SK-N-SH (cell line): ENCODE measurements around the gene GCM1. TPM values are rescaled to one million over a fixed set of nuclear protein-coding genes. Genes with fewer than 3 reads are reported as not detected.

Source experiments
- CTCF ChIA-PET: fragments of 300-600, 350-600 bp; formaldehyde crosslinking; extraction: SDS; loops from one replicate; lab custom pipeline; 2021; lab: Yijun Ruan, JAX
- POLR2A ChIA-PET: fragments of 350-600 bp; sonication (Branson Sonifier 250); formaldehyde crosslinking; extraction: SDS; loops from one replicate; lab custom pipeline; 2020; ENCODE audit warnings: antibody characterized with exemption, inconsistent platforms; lab: Yijun Ruan, JAX
- DNase-seq: peaks from one replicate; pipeline ENCODE4 v3.0.0; 2012
- H2AFZ ChIP-seq: fragments of 200-600 bp; sonication (generic); 2 replicates; pipeline ENCODE4 v1.8.1; 2016; ENCODE audit warnings: antibody characterized with exemption, mild to moderate bottlenecking, low read depth
- H3F3A ChIP-seq: fragments of 200-600 bp; sonication (generic); replicated peaks from 2 replicates; pipeline ENCODE3; 2016; ENCODE audit warnings: antibody characterized with exemption, mild to moderate bottlenecking; ENCODE audit not compliant: insufficient read depth
- H3K27ac ChIP-seq, 2 experiments: fragments of 200-500 bp in 1 of 2; fragments of 200-600 bp in 1 of 2; sonication (Bioruptor generic) in 1 of 2; sonication (generic), shearing (Covaris generic) in 1 of 2; 2 replicates each; pipeline versions ENCODE4 v1.5.1 to v1.6.1; 2014 to 2016; ENCODE audit warnings: low read depth in 2 of 2, inconsistent platforms in 1 of 2, low read length in 1 of 2, mild to moderate bottlenecking in 1 of 2, mixed read lengths in 1 of 2
- H3K27me3 ChIP-seq: fragments of 200-600 bp; sonication (generic), shearing (Covaris generic); 2 replicates; pipeline ENCODE4 v1.6.1; 2016; ENCODE audit warnings: mixed run types; ENCODE audit not compliant: insufficient read depth
- H3K36me3 ChIP-seq, 2 experiments: fragments of 200-500 bp in 1 of 2; fragments of 200-600 bp in 1 of 2; sonication (Bioruptor generic) in 1 of 2; sonication (generic) in 1 of 2; replicated peaks in 1 of 2; 2 replicates each; pipeline versions ENCODE3 to v1.5.1; 2014 to 2016; ENCODE audit warnings: low read length in 1 of 2, mild to moderate bottlenecking in 1 of 2; ENCODE audit not compliant: insufficient read depth in 2 of 2, control insufficient read depth in 1 of 2
- H3K4me1 ChIP-seq, 2 experiments: fragments of 200-500 bp in 1 of 2; fragments of 200-600 bp in 1 of 2; sonication (Bioruptor generic) in 1 of 2; sonication (generic), shearing (Covaris generic) in 1 of 2; 2 replicates each; pipeline versions ENCODE4 v1.5.1 to v1.6.1; 2014 to 2016; ENCODE audit warnings: low read depth in 1 of 2, low read length in 1 of 2, mixed run types in 1 of 2; ENCODE audit not compliant: insufficient read depth in 2 of 2, control insufficient read depth in 1 of 2
- H3K4me2 ChIP-seq: fragments of 200-600 bp; sonication (generic), shearing (Covaris generic); 2 replicates; pipeline ENCODE4 v1.6.1; 2017; ENCODE audit warnings: mixed run types
- H3K4me3 ChIP-seq, 2 experiments: fragments of 200-500 bp in 1 of 2; fragments of 200-600 bp in 1 of 2; sonication (Bioruptor generic) in 1 of 2; sonication (generic), shearing (Covaris generic) in 1 of 2; 2 replicates each; pipeline versions ENCODE4 v1.5.1 to v1.8.1; 2014 to 2016; ENCODE audit warnings: low read depth in 2 of 2, inconsistent platforms in 1 of 2, low read length in 1 of 2, mild to moderate bottlenecking in 1 of 2, mixed read lengths in 1 of 2, moderate library complexity in 1 of 2
- H3K79me2 ChIP-seq: fragments of 200-600 bp; sonication (generic); 2 replicates; pipeline ENCODE4 v1.8.1; 2017; ENCODE audit warnings: mild to moderate bottlenecking; ENCODE audit not compliant: insufficient read depth
- H3K9ac ChIP-seq: fragments of 200-600 bp; sonication (generic); 2 replicates; pipeline ENCODE4 v1.6.1; 2017; ENCODE audit warnings: mixed run types
- H3K9me2 ChIP-seq: fragments of 200-600 bp; sonication (generic); 2 replicates; pipeline ENCODE4 v1.6.1; 2017; ENCODE audit warnings: mixed run types
- H3K9me3 ChIP-seq: fragments of 200-600 bp; sonication (generic); 2 replicates; pipeline ENCODE4 v1.6.1; 2017; ENCODE audit warnings: mixed run types, mild to moderate bottlenecking, moderate library complexity
- H4K20me1 ChIP-seq: fragments of 200-600 bp; sonication (generic); 2 replicates; pipeline ENCODE4 v1.6.1; 2017; ENCODE audit warnings: mild to moderate bottlenecking, mixed run types; ENCODE audit not compliant: insufficient read depth
- EP300 ChIP-seq, 2 experiments: IDR thresholded peaks; 2 replicates each; pipeline versions ENCODE4 v1.4.0 to v1.6.1; 2012; ENCODE audit warnings: borderline replicate concordance in 1 of 2, low read depth in 1 of 2, low read length in 1 of 2
- EZH2phosphoT487 ChIP-seq: fragments of 200-600 bp; sonication (generic); IDR thresholded peaks from 2 replicates; pipeline ENCODE4 v1.6.1; 2017; ENCODE audit warnings: low read depth, mixed run types, mild to moderate bottlenecking, antibody characterized with exemption, moderate library complexity, borderline replicate concordance
- FOXM1 ChIP-seq: IDR thresholded peaks from 2 replicates; pipeline ENCODE4 v1.4.0; 2012; ENCODE audit warnings: low read depth, mild to moderate bottlenecking
- MXI1 ChIP-seq: IDR thresholded peaks from 2 replicates; pipeline ENCODE4 v1.6.1; 2012; ENCODE audit warnings: mild to moderate bottlenecking, low read depth, low read length, improper control_type of control experiment
- NFIC ChIP-seq: IDR thresholded peaks from 2 replicates; pipeline ENCODE4 v1.4.0; 2012; ENCODE audit warnings: borderline replicate concordance
- RFX5 ChIP-seq: IDR thresholded peaks from 2 replicates; pipeline ENCODE4 v1.6.1; 2012; ENCODE audit warnings: mild to moderate bottlenecking, improper control_type of control experiment, low read length
- SIN3A ChIP-seq: IDR thresholded peaks from 2 replicates; pipeline ENCODE4 v1.6.1; 2012; ENCODE audit warnings: low read depth, mild to moderate bottlenecking, low read length, moderate library complexity, borderline replicate concordance
- YY1 ChIP-seq: IDR thresholded peaks from 2 replicates; pipeline ENCODE4 v1.4.0; 2012; ENCODE audit warnings: low read depth, mild to moderate bottlenecking
- WGBS: methylation state at CpG from one replicate; pipeline ENCODE4 v1.1.6; 2017; ENCODE audit warnings: low lambda C conversion rate; 5-methylcytosine and 5-hydroxymethylcytosine counted together
- polyA plus RNA-seq, 3 experiments: library from polyadenylated mRNA; depleted of rRNA; stranded (reverse); fragments of >200 nt; gene quantifications; 2 replicates each; pipeline ENCODE4 v1.2.3, GENCODE V29; 2012
- TF ChIP-seq, protein P1 (sequence below): fragments of 200-600 bp; sonication (generic); IDR thresholded peaks from 2 replicates; pipeline ENCODE4 v1.6.1; 2017; ENCODE audit warnings: antibody characterized with exemption, mild to moderate bottlenecking, moderate library complexity
- TF ChIP-seq, protein P2 (sequence below): IDR thresholded peaks from 2 replicates; pipeline ENCODE4 v1.4.0; 2012; ENCODE audit warnings: low read depth
- TF ChIP-seq, protein P3 (sequence below): IDR thresholded peaks from 2 replicates; pipeline ENCODE4 v1.4.0; 2012; ENCODE audit warnings: low read depth, borderline replicate concordance
- TF ChIP-seq, protein P4 (sequence below): fragments of 150-350 bp; IDR thresholded peaks from 2 replicates; pipeline ENCODE4 v1.6.1; 2017; ENCODE audit warnings: antibody characterized with exemption, low read length, low read depth, borderline replicate concordance
- TF ChIP-seq, protein P5 (sequence below): IDR thresholded peaks from 2 replicates; pipeline ENCODE4 v1.4.0; 2012; ENCODE audit warnings: low read depth, borderline replicate concordance

The GCM1 gene
- polyA plus RNA-seq, 1 of the 3 experiments (the other 2 are of a cell fraction): not detected

DNA sequence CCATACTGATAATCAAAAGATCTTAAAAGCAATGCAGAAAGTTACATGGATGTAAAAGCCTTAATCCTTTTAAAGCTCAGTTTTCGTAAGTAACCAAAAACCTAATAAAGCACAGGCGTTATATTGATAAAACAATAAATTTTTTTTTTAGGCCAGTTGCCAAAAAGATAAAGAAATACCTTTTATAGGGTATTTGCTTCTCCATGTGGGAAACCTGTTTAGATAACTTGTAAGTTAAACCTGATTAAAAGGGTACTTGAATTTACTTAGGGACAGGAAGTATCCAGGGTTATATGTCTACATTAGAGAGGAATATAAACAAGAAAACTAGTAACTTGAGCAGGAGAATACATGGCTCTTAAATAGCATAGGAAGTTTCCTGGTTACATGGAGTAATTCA, 62.3 kb downstream of the GCM1 start:
- no peaks in the 10 kb centered on the region for H3K9me2 ChIP-seq
- no peaks in the 10 kb centered on the region for H3F3A ChIP-seq
- no peak overlapping the region for H3K4me2 ChIP-seq
- H3K9ac ChIP-seq: no peak overlapping the region
- no peaks in the 10 kb centered on the region for H3K27me3 ChIP-seq
- no peak overlapping the region for H2AFZ ChIP-seq
- 50% methylated on average over 2 of the region's 2 CpGs for WGBS
- POLR2A ChIA-PET: no interaction called here
- H3K36me3 ChIP-seq: peaks cover 66 to 68% of the 10 kb centered on the region in 2 experiments
- H3K4me1 ChIP-seq: no peaks in the 10 kb centered on the region
- no peaks in the 10 kb centered on the region for H3K79me2 ChIP-seq
- CTCF ChIA-PET: no interaction called here
- no peak overlapping the region for H3K27ac ChIP-seq
- no peaks in the 10 kb centered on the region for H4K20me1 ChIP-seq
- TF ChIP-seq SIN3A (no peak), FOXM1 (no peak), EP300 (IDR thresholded peaks at IDR 0.05; ENCODE audit: borderline replicate concordance in 1 of 2, low read depth in 1 of 2, low read length in 1 of 2) (no peak), EZH2phosphoT487 (no peak), NFIC (no peak)
- TF ChIP-seq, protein P1, sequence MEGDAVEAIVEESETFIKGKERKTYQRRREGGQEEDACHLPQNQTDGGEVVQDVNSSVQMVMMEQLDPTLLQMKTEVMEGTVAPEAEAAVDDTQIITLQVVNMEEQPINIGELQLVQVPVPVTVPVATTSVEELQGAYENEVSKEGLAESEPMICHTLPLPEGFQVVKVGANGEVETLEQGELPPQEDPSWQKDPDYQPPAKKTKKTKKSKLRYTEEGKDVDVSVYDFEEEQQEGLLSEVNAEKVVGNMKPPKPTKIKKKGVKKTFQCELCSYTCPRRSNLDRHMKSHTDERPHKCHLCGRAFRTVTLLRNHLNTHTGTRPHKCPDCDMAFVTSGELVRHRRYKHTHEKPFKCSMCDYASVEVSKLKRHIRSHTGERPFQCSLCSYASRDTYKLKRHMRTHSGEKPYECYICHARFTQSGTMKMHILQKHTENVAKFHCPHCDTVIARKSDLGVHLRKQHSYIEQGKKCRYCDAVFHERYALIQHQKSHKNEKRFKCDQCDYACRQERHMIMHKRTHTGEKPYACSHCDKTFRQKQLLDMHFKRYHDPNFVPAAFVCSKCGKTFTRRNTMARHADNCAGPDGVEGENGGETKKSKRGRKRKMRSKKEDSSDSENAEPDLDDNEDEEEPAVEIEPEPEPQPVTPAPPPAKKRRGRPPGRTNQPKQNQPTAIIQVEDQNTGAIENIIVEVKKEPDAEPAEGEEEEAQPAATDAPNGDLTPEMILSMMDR: no peak
- TF ChIP-seq, protein P2, sequence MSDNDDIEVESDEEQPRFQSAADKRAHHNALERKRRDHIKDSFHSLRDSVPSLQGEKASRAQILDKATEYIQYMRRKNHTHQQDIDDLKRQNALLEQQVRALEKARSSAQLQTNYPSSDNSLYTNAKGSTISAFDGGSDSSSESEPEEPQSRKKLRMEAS: no peak
- TF ChIP-seq, protein P3, sequence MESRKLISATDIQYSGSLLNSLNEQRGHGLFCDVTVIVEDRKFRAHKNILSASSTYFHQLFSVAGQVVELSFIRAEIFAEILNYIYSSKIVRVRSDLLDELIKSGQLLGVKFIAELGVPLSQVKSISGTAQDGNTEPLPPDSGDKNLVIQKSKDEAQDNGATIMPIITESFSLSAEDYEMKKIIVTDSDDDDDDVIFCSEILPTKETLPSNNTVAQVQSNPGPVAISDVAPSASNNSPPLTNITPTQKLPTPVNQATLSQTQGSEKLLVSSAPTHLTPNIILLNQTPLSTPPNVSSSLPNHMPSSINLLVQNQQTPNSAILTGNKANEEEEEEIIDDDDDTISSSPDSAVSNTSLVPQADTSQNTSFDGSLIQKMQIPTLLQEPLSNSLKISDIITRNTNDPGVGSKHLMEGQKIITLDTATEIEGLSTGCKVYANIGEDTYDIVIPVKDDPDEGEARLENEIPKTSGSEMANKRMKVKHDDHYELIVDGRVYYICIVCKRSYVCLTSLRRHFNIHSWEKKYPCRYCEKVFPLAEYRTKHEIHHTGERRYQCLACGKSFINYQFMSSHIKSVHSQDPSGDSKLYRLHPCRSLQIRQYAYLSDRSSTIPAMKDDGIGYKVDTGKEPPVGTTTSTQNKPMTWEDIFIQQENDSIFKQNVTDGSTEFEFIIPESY: no peak
- TF ChIP-seq, protein P4, sequence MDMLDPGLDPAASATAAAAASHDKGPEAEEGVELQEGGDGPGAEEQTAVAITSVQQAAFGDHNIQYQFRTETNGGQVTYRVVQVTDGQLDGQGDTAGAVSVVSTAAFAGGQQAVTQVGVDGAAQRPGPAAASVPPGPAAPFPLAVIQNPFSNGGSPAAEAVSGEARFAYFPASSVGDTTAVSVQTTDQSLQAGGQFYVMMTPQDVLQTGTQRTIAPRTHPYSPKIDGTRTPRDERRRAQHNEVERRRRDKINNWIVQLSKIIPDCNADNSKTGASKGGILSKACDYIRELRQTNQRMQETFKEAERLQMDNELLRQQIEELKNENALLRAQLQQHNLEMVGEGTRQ: no peak
- no peak overlapping the region for H3K4me3 ChIP-seq
- no peaks in the 10 kb centered on the region for H3K9me3 ChIP-seq
- DNase-seq: no peak

DNA sequence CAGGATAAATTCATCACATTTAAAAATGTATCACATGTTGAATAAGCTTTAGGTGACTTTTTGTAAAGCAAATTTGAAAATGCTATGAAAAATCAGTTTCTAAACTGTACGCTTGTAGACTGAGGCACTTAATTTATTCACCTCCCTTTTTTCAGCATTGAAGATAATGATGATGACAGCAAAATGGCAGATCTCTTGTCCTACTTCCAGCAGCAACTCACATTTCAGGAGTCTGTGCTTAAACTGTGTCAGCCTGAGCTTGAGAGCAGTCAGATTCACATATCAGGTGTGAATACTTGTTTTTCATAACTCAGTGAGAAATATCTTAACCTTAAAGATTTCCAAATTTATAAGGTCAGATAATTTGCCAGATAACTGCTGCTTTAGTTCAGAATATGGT, 67.8 kb downstream of the GCM1 start:
- H3K9ac ChIP-seq: no peak overlapping the region
- H3K9me2 ChIP-seq: no peaks in the 10 kb centered on the region
- H3K36me3 ChIP-seq: peaks cover 84% of the 10 kb centered on the region in 2 experiments
- H3F3A ChIP-seq: no peaks in the 10 kb centered on the region
- no peaks in the 10 kb centered on the region for H3K27me3 ChIP-seq
- H3K79me2 ChIP-seq: no peaks in the 10 kb centered on the region
- no peak for DNase-seq
- H3K4me3 ChIP-seq: no peak overlapping the region
- TF ChIP-seq YY1: no peak
- TF ChIP-seq MXI1: no peak
- no peak for TF ChIP-seq EP300 (IDR thresholded peaks at IDR 0.05; ENCODE audit: borderline replicate concordance in 1 of 2, low read depth in 1 of 2, low read length in 1 of 2)
- no peak for TF ChIP-seq RFX5
- TF ChIP-seq, protein P5, sequence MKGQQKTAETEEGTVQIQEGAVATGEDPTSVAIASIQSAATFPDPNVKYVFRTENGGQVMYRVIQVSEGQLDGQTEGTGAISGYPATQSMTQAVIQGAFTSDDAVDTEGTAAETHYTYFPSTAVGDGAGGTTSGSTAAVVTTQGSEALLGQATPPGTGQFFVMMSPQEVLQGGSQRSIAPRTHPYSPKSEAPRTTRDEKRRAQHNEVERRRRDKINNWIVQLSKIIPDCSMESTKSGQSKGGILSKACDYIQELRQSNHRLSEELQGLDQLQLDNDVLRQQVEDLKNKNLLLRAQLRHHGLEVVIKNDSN: no peak
- TF ChIP-seq, all 33 proteins: peak for 0
- Histone ChIP-seq H2AFZ (no peak overlapping the region), H3K27ac (no peak overlapping the region), H4K20me1 (no peaks in the 10 kb centered on the region), H3K4me2 (no peak overlapping the region), H3K9me3 (no peaks in the 10 kb centered on the region), H3K4me1 (no peaks in the 10 kb centered on the region)
- WGBS: 90% methylated on average over 1 of the region's 1 CpG
- ChIA-PET POLR2A (interaction anchor here (0.9 kb wide), 1 partner anchor 15 kb away, joined by 3 read pairs; no protein-coding TSS in a partner anchor), CTCF (interaction anchor here (1.2 to 1.3 kb wide), 2 partner anchors 11 to 13 kb away, joined by 3 read pairs; no protein-coding TSS in a partner anchor)
